ENCODE measurements around the gene TXNDC2. TPM values are rescaled to one million over a fixed set of nuclear protein-coding genes. Genes with fewer than 3 reads are reported as not detected.

TXNDC2 gene
- polyA plus RNA-seq, 3 donors: 0.10 to 0.36 TPM; not detected in 1

- H3K4me2 ChIP-seq (replicated peaks; ENCODE audit: extremely low read depth, low read length, poor library complexity, severe bottlenecking): no peak overlapping the region
- TF ChIP-seq CTCF (IDR thresholded peaks at IDR 0.05): no peak
- H3K27ac Mint-ChIP-seq: no peak overlapping the region
- H3K36me3 ChIP-seq (replicated peaks in 1 of 2; ENCODE audit: control insufficient read depth in 1 of 2, insufficient read depth in 2 of 2, low read length in 2 of 2): no peaks in the 10 kb centered on the region
- no peaks in the 10 kb centered on the region for H3K9me3 Mint-ChIP-seq
- peaks cover 0 to 2% (median 0%) of the 10 kb centered on the region in 3 donors for H3K27me3 Mint-ChIP-seq (ENCODE audit: low read depth in 3 of 3)
- H3K9ac ChIP-seq (ENCODE audit: insufficient read depth, low read length, poor library complexity, severe bottlenecking): no peak overlapping the region
- no peaks in the 10 kb centered on the region for H3K27me3 ChIP-seq (ENCODE audit: control insufficient read depth in 2 of 2, insufficient read depth in 2 of 2, low read length in 2 of 2)
- no peaks in the 10 kb centered on the region for H3K9me3 ChIP-seq (replicated peaks in 1 of 2; ENCODE audit: control insufficient read depth in 1 of 2, insufficient read depth in 1 of 2, low read length in 2 of 2)
- peaks cover 8% of the 10 kb centered on the region for H3K4me1 Mint-ChIP-seq
- no peaks in the 10 kb centered on the region for H3K79me2 ChIP-seq (ENCODE audit: insufficient read depth, low read length)
- H2AFZ ChIP-seq (ENCODE audit: insufficient read depth, low read depth, low read length, poor library complexity, severe bottlenecking): no peak overlapping the region
- no peak overlapping the region for H3K27ac ChIP-seq (ENCODE audit: low read depth in 1 of 2, low read length in 2 of 2)
- 100% methylated on average over 1 of the region's 2 CpGs for WGBS (ENCODE audit: insufficient coverage)
- H3K4me3 ChIP-seq (replicated peaks in 1 of 3; ENCODE audit: low read depth in 2 of 3, low read length in 3 of 3): no peak overlapping the region
- H3K36me3 Mint-ChIP-seq: peaks cover 0 to under 1% of the 10 kb centered on the region in 2 donors
- H3K4me3 Mint-ChIP-seq: no peak overlapping the region
- H3K4me1 ChIP-seq (ENCODE audit: control insufficient read depth in 1 of 2, insufficient read depth in 2 of 2, low read length in 2 of 2): no peaks in the 10 kb centered on the region
- DNase-seq: no peak
- intact Hi-C loops (cut with micrococcal nuclease): no loop called here
- H4K20me1 ChIP-seq (ENCODE audit: insufficient read depth, low read length): no peaks in the 10 kb centered on the region
These were observed 9.4 kb upstream of the TXNDC2 start for GRCh38 chr18:9876212-9876866.

- Histone ChIP-seq H3K79me2 (ENCODE audit: insufficient read depth, low read length) (no peaks in the 10 kb centered on the region), H3K4me1 (ENCODE audit: control insufficient read depth in 1 of 2, insufficient read depth in 2 of 2, low read length in 2 of 2) (no peaks in the 10 kb centered on the region), H3K9me3 (replicated peaks in 1 of 2; ENCODE audit: control insufficient read depth in 1 of 2, insufficient read depth in 1 of 2, low read length in 2 of 2) (no peaks in the 10 kb centered on the region), H3K9ac (ENCODE audit: insufficient read depth, low read length, poor library complexity, severe bottlenecking) (no peak overlapping the region), H3K4me3 (replicated peaks in 1 of 3; ENCODE audit: low read depth in 2 of 3, low read length in 3 of 3) (no peak overlapping the region), H2AFZ (ENCODE audit: insufficient read depth, low read depth, low read length, poor library complexity, severe bottlenecking) (no peak overlapping the region), H4K20me1 (ENCODE audit: insufficient read depth, low read length) (no peaks in the 10 kb centered on the region), H3K36me3 (replicated peaks in 1 of 2; ENCODE audit: control insufficient read depth in 1 of 2, insufficient read depth in 2 of 2, low read length in 2 of 2) (no peaks in the 10 kb centered on the region), H3K4me2 (replicated peaks; ENCODE audit: extremely low read depth, low read length, poor library complexity, severe bottlenecking) (no peak overlapping the region), H3K27ac (ENCODE audit: low read depth in 1 of 2, low read length in 2 of 2) (no peak overlapping the region), H3K27me3 (ENCODE audit: control insufficient read depth in 2 of 2, insufficient read depth in 2 of 2, low read length in 2 of 2) (no peaks in the 10 kb centered on the region)
- no peak for TF ChIP-seq CTCF (IDR thresholded peaks at IDR 0.05)
- no peaks in the 10 kb centered on the region for H3K36me3 Mint-ChIP-seq
- DNase-seq: no peak
- intact Hi-C loops (cut with micrococcal nuclease): no loop called here
- H3K4me1 Mint-ChIP-seq: peaks cover 4% of the 10 kb centered on the region
- H3K9me3 Mint-ChIP-seq: no peaks in the 10 kb centered on the region
- H3K27me3 Mint-ChIP-seq (ENCODE audit: low read depth in 3 of 3): peaks cover 0 to 2% (median 2%) of the 10 kb centered on the region in 3 donors
- H3K4me3 Mint-ChIP-seq: no peak overlapping the region
- WGBS (ENCODE audit: insufficient coverage): 90% methylated on average over 9 of the region's 9 CpGs
- no peak overlapping the region for H3K27ac Mint-ChIP-seq
These were observed 8.7 kb upstream of the TXNDC2 start for GRCh38 chr18:9876867-9877654.
